GM21423 (cell line): Measurements from ENCODE around the gene OR51E2.

ENCODE experiments used
- ATAC-seq: cut with Tn5 transposase; IDR thresholded peaks from one replicate; pipeline ENCODE4 v1.9.1; 2021; ENCODE audit warnings: mild to moderate bottlenecking, moderate library complexity; ENCODE audit not compliant: unreplicated experiment

The OR51E2 gene

GRCh38 chr11:4664183-4664582, 33.5 kb downstream of the OR51E2 start:
- ATAC-seq, result no peak

GRCh38 chr11:4662876-4663275, 34.8 kb downstream of the OR51E2 start:
- ATAC-seq, result no peak

GRCh38 chr11:4658629-4659445, 38.8 kb downstream of the OR51E2 start:
- no peak for ATAC-seq

GRCh38 chr11:4654635-4655369, 42.9 kb downstream of the OR51E2 start:
- ATAC-seq, result no peak

GRCh38 chr11:4647766-4648165, 49.9 kb downstream of the OR51E2 start:
- no peak for ATAC-seq

- ATAC-seq, result no peak
Observed at GRCh38 chr11:4645974-4646373, 51.7 kb downstream of the OR51E2 start.

- ATAC-seq, result no peak
Observed at GRCh38 chr11:4644233-4644632, 53.4 kb downstream of the OR51E2 start.

GRCh38 chr11:4643682-4644081, 54.0 kb downstream of the OR51E2 start, which contains the start of gene OR51E1:
Gene OR51E1 (plus strand): TSS chr11:4643982. CDS start chr11:4652527, 8,545 bp downstream.
- ATAC-seq, result no peak

GRCh38 chr11:4643076-4643475, 54.6 kb downstream of the OR51E2 start:
- no peak for ATAC-seq

GRCh38 chr11:4642043-4642442, 55.6 kb downstream of the OR51E2 start:
- ATAC-seq, result no peak

GRCh38 chr11:4641501-4641900, 56.2 kb downstream of the OR51E2 start:
- ATAC-seq, result no peak

GRCh38 chr11:4639931-4640330, 57.7 kb downstream of the OR51E2 start:
- ATAC-seq, result no peak

GRCh38 chr11:4637662-4638047, 60.0 kb downstream of the OR51E2 start:
- ATAC-seq, result no peak

GRCh38 chr11:4636962-4637661, 60.5 kb downstream of the OR51E2 start, which contains the start of gene OR51D1:
Gene OR51D1 (plus strand): TSS chr11:4637477. CDS start chr11:4639791, 2,314 bp downstream.
- ATAC-seq, result peak; percentile 92

- ATAC-seq, result no peak
Observed at GRCh38 chr11:4636136-4636535, 61.5 kb downstream of the OR51E2 start.
